ENCODE results near the gene RNFT2.
A peak's percentile ranks its signal among the peaks of the same experiment; 100 is the strongest.

The RNFT2 gene

GRCh38 chr12:116737774-116738657 lies at the start of gene RNFT2, which contains the start of gene SPRING1:
TSS of gene RNFT2 (plus strand) at chr12:116738315. CDS start at chr12:116740498, 2,183 bp downstream.
TSS of gene SPRING1 (minus strand) at chr12:116738069. CDS start at chr12:116737900, 169 bp downstream.
- DNase-seq (ENCODE audit: low spot score): peak; percentile 99

GRCh38 chr12:116689521-116689920 lies 48.6 kb upstream of the RNFT2 start:
- no peak for DNase-seq (ENCODE audit: low spot score)

GRCh38 chr12:116689979-116690744 lies 48.0 kb upstream of the RNFT2 start:
- no peak for DNase-seq (ENCODE audit: low spot score)

- no peak for DNase-seq (ENCODE audit: low spot score)
Measured at GRCh38 chr12:116691205-116691604, 46.9 kb upstream of the RNFT2 start.

- DNase-seq (ENCODE audit: low spot score): no peak
Measured at GRCh38 chr12:116691636-116692035, 46.5 kb upstream of the RNFT2 start.

GRCh38 chr12:116692605-116693004 lies 45.5 kb upstream of the RNFT2 start:
- no peak for DNase-seq (ENCODE audit: low spot score)

GRCh38 chr12:116693286-116694227 lies 44.6 kb upstream of the RNFT2 start:
- no peak for DNase-seq (ENCODE audit: low spot score)

- DNase-seq (ENCODE audit: low spot score): no peak
Measured at GRCh38 chr12:116694653-116695463, 43.3 kb upstream of the RNFT2 start.

GRCh38 chr12:116695464-116695725 lies 42.7 kb upstream of the RNFT2 start:
- DNase-seq (ENCODE audit: low spot score): no peak

- DNase-seq (ENCODE audit: low spot score): no peak
Measured at GRCh38 chr12:116697305-116697704, 40.8 kb upstream of the RNFT2 start.

GRCh38 chr12:116697716-116698115 lies 40.4 kb upstream of the RNFT2 start:
- no peak for DNase-seq (ENCODE audit: low spot score)

- no peak for DNase-seq (ENCODE audit: low spot score)
Measured at GRCh38 chr12:116698116-116698515, 40.0 kb upstream of the RNFT2 start.

- DNase-seq (ENCODE audit: low spot score): no peak
Measured at GRCh38 chr12:116698554-116699075, 39.5 kb upstream of the RNFT2 start.

- no peak for DNase-seq (ENCODE audit: low spot score)
Measured at GRCh38 chr12:116700066-116700465, 38.0 kb upstream of the RNFT2 start.

GRCh38 chr12:116701432-116701831 lies 36.7 kb upstream of the RNFT2 start:
- no peak for DNase-seq (ENCODE audit: low spot score)

GRCh38 chr12:116703214-116703795 lies 34.8 kb upstream of the RNFT2 start:
- DNase-seq (ENCODE audit: low spot score): peak; percentile 65

- DNase-seq (ENCODE audit: low spot score): no peak
Measured at GRCh38 chr12:116707751-116708150, 30.4 kb upstream of the RNFT2 start.

GRCh38 chr12:116708826-116709756 lies 29.0 kb upstream of the RNFT2 start:
- DNase-seq (ENCODE audit: low spot score): peak; percentile 33

GRCh38 chr12:116709768-116710167 lies 28.3 kb upstream of the RNFT2 start:
- DNase-seq (ENCODE audit: low spot score): no peak
